PC-3 (cell line): ENCODE results near the gene MYBPC3. TPM values are rescaled to one million over a fixed set of nuclear protein-coding genes. Genes with fewer than 3 reads are reported as not detected.

Experiments used
- ATAC-seq: fragments of 200-7000 bp; cut with Tn5 transposase; 2 replicates; pipeline ENCODE4 v1.9.1; 2020; ENCODE audit warnings: mild to moderate bottlenecking, moderate library complexity
- BruUV-seq: library from RNA; stranded (reverse); fragments of 400-500 nt; replicated peaks from 2 replicates; lab custom pipeline; 2021; lab: Mats Ljungman, UMichigan
- CTCF ChIA-PET: fragments of 300-600 bp; sonication (Branson Sonifier 250); formaldehyde crosslinking; loops from one replicate; lab custom pipeline; 2022; ENCODE audit warnings: antibody characterized with exemption; lab: Charles Lee
- POLR2A ChIA-PET: fragments of 300-600 bp; sonication (Branson Sonifier 250); formaldehyde crosslinking; loops from one replicate; lab custom pipeline; 2022; ENCODE audit warnings: antibody characterized with exemption; ENCODE audit not compliant: unreplicated experiment; lab: Charles Lee
- DNase-seq: peaks from one replicate; pipeline ENCODE4 v3.0.0-alpha.2; 2015
- H2AFZ ChIP-seq: fragments of 300-600 bp; sonication (generic); 2 replicates; pipeline ENCODE4 v1.6.0; 2016; ENCODE audit warnings: antibody characterized with exemption, low read length
- H3F3A ChIP-seq: fragments of 300-600 bp; sonication (generic); one replicate; pipeline ENCODE4 v1.6.0; 2017; ENCODE audit warnings: antibody characterized with exemption, low read length, control low read depth, mild to moderate bottlenecking; ENCODE audit not compliant: unreplicated experiment
- H3K27ac ChIP-seq: fragments of 300-600 bp; sonication (generic); 2 replicates; pipeline ENCODE4 v1.5.1; 2016; ENCODE audit warnings: mild to moderate bottlenecking, low read length
- H3K27me3 ChIP-seq: fragments of 300-600 bp; sonication (generic); 2 replicates; pipeline ENCODE4 v1.6.1; 2016; ENCODE audit warnings: low read length, mixed read lengths
- H3K36me3 ChIP-seq: fragments of 300-600 bp; sonication (generic); 2 replicates; pipeline ENCODE4 v1.6.1; 2016; ENCODE audit warnings: low read depth, mixed run types, low read length, mixed read lengths
- H3K4me1 ChIP-seq: fragments of 300-600 bp; sonication (generic); 2 replicates; pipeline ENCODE4 v1.5.1; 2016; ENCODE audit warnings: low read length; ENCODE audit not compliant: insufficient read depth
- H3K4me2 ChIP-seq: fragments of 300-600 bp; sonication (generic); 2 replicates; pipeline ENCODE4 v1.6.0; 2016; ENCODE audit warnings: low read length
- H3K4me3 ChIP-seq: fragments of 300-600 bp; sonication (generic); 2 replicates; pipeline ENCODE4 v1.5.1; 2016; ENCODE audit warnings: mild to moderate bottlenecking, low read length, mixed read lengths
- H3K79me2 ChIP-seq: fragments of 300-600 bp; sonication (generic); 2 replicates; pipeline ENCODE4 v1.6.1; 2017; ENCODE audit warnings: low read length, mixed read lengths
- H3K9ac ChIP-seq: fragments of 300-600 bp; sonication (generic); 2 replicates; pipeline ENCODE4 v1.6.0; 2016; ENCODE audit warnings: mild to moderate bottlenecking, low read length
- H3K9me2 ChIP-seq: fragments of 300-600 bp; sonication (generic); replicated peaks from 2 replicates; pipeline ENCODE4 v1.6.1; 2016; ENCODE audit warnings: mixed run types, low read length, mixed read lengths
- H3K9me3 ChIP-seq: fragments of 300-600 bp; sonication (generic); 2 replicates; pipeline ENCODE4 v1.6.1; 2016; ENCODE audit warnings: low read length, mixed read lengths
- H4K20me1 ChIP-seq: fragments of 300-600 bp; sonication (generic); 2 replicates; pipeline ENCODE4 v1.6.1; 2016; ENCODE audit warnings: low read length, mixed read lengths
- EZH2 ChIP-seq: fragments of 300-600 bp; sonication (generic); IDR thresholded peaks from one replicate; pipeline ENCODE4 v1.6.1; 2017; ENCODE audit warnings: antibody characterized with exemption, mild to moderate bottlenecking, low read length; ENCODE audit not compliant: unreplicated experiment
- EZH2phosphoT487 ChIP-seq: fragments of 300-600 bp; sonication (generic); IDR thresholded peaks from 2 replicates; pipeline ENCODE4 v1.6.1; 2018; ENCODE audit warnings: mild to moderate bottlenecking, antibody characterized with exemption, low read length, borderline replicate concordance
- intact Hi-C: fragments of 100-400 bp; cut with micrococcal nuclease; formaldehyde crosslinking; loops from 2 replicates; pipeline ENCODE4 v1.9.0; 2023
- total RNA-seq: library from RNA; depleted of rRNA; stranded (reverse); fragments of >200 nt; gene quantifications from 2 replicates; pipeline ENCODE4 v1.2.3, GENCODE V29; 2014
- TF ChIP-seq, protein P1 (sequence below): fragments of 300-600 bp; sonication (generic); conservative IDR thresholded peaks from 2 replicates; pipeline ENCODE4 v1.5.1; 2017; ENCODE audit warnings: antibody characterized with exemption, low read depth, mild to moderate bottlenecking, low read length

Gene MYBPC3
- total RNA-seq, 1 experiment from 2014 or later: not detected

DNA sequence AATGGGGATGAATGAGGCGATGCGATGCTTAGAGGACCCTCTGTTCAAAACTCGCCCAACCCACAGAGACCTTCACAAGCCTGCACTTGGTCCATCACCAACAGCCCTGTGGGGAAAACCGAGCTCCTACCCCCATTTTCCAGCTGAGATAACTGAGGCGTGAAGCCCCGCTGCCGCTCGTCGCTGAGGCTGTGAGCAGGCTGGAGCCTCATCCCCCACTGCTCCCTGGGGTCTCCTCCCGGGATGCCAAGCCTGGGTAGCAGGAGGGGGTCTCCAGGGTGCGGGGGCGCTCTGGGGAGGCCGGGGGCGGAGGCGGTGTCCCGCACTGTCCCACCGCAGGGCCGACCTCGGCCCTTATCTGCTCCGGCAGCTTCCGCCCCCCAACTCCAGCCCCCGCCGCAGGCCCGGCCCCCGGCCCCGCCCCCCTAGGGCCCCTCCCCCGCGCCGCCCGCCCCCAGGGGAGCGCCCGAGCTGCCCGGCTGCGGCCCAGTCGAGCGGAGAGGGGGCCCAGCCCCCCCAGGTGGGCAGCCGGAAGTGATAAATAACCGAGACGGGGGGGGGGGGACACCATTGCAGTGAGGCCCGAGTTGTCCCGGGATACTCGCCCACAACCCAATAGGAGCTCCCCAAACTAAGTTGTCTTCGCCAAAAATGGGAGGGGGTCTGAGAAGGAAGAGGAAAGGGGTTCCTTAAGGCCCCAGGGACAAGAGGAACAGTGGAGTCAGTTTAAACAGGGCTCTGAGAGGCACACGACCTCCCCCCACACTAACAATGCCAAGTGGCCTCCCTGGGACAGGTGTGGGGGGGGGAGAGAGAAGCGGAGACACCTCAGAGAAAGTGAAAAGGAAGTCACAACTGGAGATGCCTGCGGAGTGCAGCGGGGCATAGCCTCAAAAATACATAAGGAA lies 47.6 kb upstream of the MYBPC3 start:
- ATAC-seq (peak; percentile 20; the same call in 1 of the 2 replicates), DNase-seq (no peak)
- H3K4me2 ChIP-seq: peak overlapping the region; percentile 59
- H2AFZ ChIP-seq: peak overlapping the region; percentile 71; the same call in 1 of the 2 replicates
- H3K4me1 ChIP-seq: no peaks in the 10 kb centered on the region
- H3K9me2 ChIP-seq: no peaks in the 10 kb centered on the region
- H3F3A ChIP-seq: no peaks in the 10 kb centered on the region
- H3K27ac ChIP-seq: no peak overlapping the region
- H3K9me3 ChIP-seq: no peaks in the 10 kb centered on the region
- BruUV-seq: no TSS peak
- ChIA-PET POLR2A (no interaction called here), CTCF (interaction anchor here (0.5 kb wide), 1 partner anchor 54 kb away, joined by 5 read pairs; no protein-coding TSS in a partner anchor)
- H3K27me3 ChIP-seq: no peaks in the 10 kb centered on the region
- no peaks in the 10 kb centered on the region for H4K20me1 ChIP-seq
- H3K4me3 ChIP-seq: no peak overlapping the region; the same call in 1 of the 2 replicates
- intact Hi-C loops: no loop called here
- TF ChIP-seq, protein P1, sequence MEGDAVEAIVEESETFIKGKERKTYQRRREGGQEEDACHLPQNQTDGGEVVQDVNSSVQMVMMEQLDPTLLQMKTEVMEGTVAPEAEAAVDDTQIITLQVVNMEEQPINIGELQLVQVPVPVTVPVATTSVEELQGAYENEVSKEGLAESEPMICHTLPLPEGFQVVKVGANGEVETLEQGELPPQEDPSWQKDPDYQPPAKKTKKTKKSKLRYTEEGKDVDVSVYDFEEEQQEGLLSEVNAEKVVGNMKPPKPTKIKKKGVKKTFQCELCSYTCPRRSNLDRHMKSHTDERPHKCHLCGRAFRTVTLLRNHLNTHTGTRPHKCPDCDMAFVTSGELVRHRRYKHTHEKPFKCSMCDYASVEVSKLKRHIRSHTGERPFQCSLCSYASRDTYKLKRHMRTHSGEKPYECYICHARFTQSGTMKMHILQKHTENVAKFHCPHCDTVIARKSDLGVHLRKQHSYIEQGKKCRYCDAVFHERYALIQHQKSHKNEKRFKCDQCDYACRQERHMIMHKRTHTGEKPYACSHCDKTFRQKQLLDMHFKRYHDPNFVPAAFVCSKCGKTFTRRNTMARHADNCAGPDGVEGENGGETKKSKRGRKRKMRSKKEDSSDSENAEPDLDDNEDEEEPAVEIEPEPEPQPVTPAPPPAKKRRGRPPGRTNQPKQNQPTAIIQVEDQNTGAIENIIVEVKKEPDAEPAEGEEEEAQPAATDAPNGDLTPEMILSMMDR: no peak
- TF ChIP-seq EZH2 (no peak), EZH2phosphoT487 (no peak)
- H3K36me3 ChIP-seq: no peaks in the 10 kb centered on the region
- H3K9ac ChIP-seq: no peak overlapping the region
- H3K79me2 ChIP-seq: no peaks in the 10 kb centered on the region

DNA sequence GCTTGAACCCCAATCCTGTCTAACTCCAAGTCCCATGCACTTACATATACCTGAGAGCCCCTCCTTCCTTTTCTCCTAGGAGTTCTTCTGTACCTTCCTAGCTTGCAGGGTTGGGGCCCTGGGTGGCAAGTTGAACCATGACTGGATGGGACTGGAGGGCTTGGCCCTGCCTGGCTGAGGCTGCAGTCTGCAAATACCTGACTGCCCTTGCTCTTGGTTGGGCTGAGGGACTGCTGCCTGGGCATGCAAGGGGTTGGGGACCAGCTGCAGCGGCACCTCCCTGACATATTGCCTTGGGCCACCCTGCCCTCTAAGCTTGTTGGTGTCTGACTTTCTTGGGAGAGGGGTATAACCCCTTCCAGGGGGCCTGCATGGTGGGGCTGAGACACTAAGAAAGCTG lies 46.0 kb upstream of the MYBPC3 start:
- TF ChIP-seq EZH2 (no peak), EZH2phosphoT487 (no peak)
- TF ChIP-seq, protein P1: no peak
- intact Hi-C loops: no loop called here
- no peaks in the 10 kb centered on the region for H4K20me1 ChIP-seq
- no peaks in the 10 kb centered on the region for H3K9me3 ChIP-seq
- ATAC-seq (no peak), DNase-seq (no peak)
- H3K4me1 ChIP-seq: no peaks in the 10 kb centered on the region
- H3K4me2 ChIP-seq: no peak overlapping the region
- no peaks in the 10 kb centered on the region for H3F3A ChIP-seq
- POLR2A ChIA-PET: no interaction called here
- BruUV-seq: no TSS peak
- no peak overlapping the region for H3K4me3 ChIP-seq
- no peaks in the 10 kb centered on the region for H3K79me2 ChIP-seq
- H3K9me2 ChIP-seq: no peaks in the 10 kb centered on the region
- H3K27ac ChIP-seq: no peak overlapping the region
- H3K36me3 ChIP-seq: no peaks in the 10 kb centered on the region
- CTCF ChIA-PET: no interaction called here
- H3K27me3 ChIP-seq: no peaks in the 10 kb centered on the region
- no peak overlapping the region for H2AFZ ChIP-seq
- no peak overlapping the region for H3K9ac ChIP-seq

DNA sequence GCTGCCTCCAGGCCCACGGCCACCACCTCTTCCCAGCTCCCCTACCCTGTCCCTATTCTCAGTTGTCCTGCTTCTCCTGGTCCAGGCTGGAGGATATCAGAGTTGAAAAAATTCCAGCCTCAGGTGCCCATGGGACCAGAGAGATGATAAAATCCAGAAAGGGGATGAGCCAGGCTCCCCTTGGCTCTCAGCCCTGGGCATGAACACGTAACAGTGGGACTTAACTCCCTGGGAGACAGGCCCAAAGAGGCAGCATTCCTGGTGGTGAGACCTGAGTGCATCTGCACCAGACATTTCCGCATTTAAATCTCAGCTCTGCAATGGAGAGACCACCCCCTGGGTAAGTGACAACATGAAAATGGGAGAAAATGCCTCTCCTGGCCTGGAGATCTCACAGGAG lies 45.5 kb upstream of the MYBPC3 start:
- Histone ChIP-seq H3K27ac (no peak overlapping the region), H3K9me2 (no peaks in the 10 kb centered on the region), H3K27me3 (no peaks in the 10 kb centered on the region), H3F3A (no peaks in the 10 kb centered on the region), H3K4me3 (no peak overlapping the region), H3K4me2 (no peak overlapping the region), H3K9me3 (no peaks in the 10 kb centered on the region), H3K9ac (no peak overlapping the region), H3K79me2 (no peaks in the 10 kb centered on the region), H2AFZ (no peak overlapping the region), H3K4me1 (no peaks in the 10 kb centered on the region), H4K20me1 (no peaks in the 10 kb centered on the region), H3K36me3 (no peaks in the 10 kb centered on the region)
- POLR2A ChIA-PET: no interaction called here
- no peak for TF ChIP-seq EZH2
- no peak for TF ChIP-seq EZH2phosphoT487
- TF ChIP-seq, protein P1: no peak
- no peak for DNase-seq
- intact Hi-C loops: no loop called here
- ATAC-seq: no peak
- CTCF ChIA-PET: no interaction called here
- no TSS peak for BruUV-seq
